ENCODE results near the gene CADPS.

DNA sequence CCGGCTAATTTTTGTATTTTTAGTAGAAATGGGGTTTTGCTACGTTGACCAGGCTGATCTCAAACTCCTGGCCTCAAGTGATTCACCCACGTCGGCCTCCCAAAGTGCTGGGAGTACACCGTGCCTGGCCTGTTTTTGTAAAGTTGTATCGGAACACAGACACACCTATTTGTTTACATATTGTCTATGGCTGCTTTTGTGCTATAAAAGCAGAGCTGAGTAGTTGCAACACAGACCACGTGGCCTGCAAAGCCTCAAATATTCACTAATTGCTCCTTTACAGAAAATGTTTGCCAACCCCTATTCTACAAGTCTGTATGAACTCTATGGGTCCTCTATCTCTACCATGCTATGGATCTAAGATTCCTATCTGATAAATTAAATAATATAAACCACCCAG lies 175.5 kb downstream of the CADPS start:
- TF ChIP-seq, protein P1, sequence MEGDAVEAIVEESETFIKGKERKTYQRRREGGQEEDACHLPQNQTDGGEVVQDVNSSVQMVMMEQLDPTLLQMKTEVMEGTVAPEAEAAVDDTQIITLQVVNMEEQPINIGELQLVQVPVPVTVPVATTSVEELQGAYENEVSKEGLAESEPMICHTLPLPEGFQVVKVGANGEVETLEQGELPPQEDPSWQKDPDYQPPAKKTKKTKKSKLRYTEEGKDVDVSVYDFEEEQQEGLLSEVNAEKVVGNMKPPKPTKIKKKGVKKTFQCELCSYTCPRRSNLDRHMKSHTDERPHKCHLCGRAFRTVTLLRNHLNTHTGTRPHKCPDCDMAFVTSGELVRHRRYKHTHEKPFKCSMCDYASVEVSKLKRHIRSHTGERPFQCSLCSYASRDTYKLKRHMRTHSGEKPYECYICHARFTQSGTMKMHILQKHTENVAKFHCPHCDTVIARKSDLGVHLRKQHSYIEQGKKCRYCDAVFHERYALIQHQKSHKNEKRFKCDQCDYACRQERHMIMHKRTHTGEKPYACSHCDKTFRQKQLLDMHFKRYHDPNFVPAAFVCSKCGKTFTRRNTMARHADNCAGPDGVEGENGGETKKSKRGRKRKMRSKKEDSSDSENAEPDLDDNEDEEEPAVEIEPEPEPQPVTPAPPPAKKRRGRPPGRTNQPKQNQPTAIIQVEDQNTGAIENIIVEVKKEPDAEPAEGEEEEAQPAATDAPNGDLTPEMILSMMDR (IDR thresholded peaks at IDR 0.05), result no peak
- no peak for TF ChIP-seq POLR2A (IDR thresholded peaks at IDR 0.05)
